Adrenal gland (tissue), 5 donors: ENCODE measurements around the gene MAP3K12.

Experiments used
- POLR2A ChIP-seq, 2 donors: fragments of 450-650 bp; IDR thresholded peaks; one replicate each; pipeline ENCODE4 v1.6.1; 2017; ENCODE audit warnings: antibody characterized with exemption in 2 of 2, mild to moderate bottlenecking in 2 of 2, moderate library complexity in 1 of 2
- TF ChIP-seq, protein P1 (sequence below), 6 experiments: fragments of 450-650 bp in 4 of 6; fragments of 200-600 bp in 2 of 6; sonication (generic) in 1 of 6; IDR thresholded peaks; 1 replicate in 5 of 6; 2 replicates in 1 of 6; pipeline versions ENCODE4 v1.5.1 to v1.8.0; 2016 to 2021; ENCODE audit warnings: antibody characterized with exemption in 6 of 6, mild to moderate bottlenecking in 2 of 6, moderate library complexity in 1 of 6
- donor health status: DM: no; HTN: no; CAD: no.

DNA sequence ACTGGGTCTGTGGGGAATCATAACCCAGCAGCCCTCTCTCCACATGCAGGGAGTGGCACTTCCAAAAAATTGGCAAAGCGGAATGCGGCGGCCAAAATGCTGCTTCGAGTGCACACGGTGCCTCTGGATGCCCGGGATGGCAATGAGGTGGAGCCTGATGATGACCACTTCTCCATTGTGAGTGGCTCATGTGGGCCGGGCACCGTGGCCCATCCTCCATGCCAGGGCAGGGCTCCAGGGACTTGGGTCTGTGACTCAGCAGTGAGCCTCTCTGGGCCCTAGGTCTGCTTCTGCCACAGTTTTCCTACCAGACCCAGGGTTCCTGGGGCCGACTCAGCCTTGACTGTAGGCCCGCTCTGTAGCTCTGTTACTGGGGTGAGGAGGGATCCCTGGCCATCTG is 5.8 kb upstream of the MAP3K12 start:
- TF ChIP-seq, protein P1, sequence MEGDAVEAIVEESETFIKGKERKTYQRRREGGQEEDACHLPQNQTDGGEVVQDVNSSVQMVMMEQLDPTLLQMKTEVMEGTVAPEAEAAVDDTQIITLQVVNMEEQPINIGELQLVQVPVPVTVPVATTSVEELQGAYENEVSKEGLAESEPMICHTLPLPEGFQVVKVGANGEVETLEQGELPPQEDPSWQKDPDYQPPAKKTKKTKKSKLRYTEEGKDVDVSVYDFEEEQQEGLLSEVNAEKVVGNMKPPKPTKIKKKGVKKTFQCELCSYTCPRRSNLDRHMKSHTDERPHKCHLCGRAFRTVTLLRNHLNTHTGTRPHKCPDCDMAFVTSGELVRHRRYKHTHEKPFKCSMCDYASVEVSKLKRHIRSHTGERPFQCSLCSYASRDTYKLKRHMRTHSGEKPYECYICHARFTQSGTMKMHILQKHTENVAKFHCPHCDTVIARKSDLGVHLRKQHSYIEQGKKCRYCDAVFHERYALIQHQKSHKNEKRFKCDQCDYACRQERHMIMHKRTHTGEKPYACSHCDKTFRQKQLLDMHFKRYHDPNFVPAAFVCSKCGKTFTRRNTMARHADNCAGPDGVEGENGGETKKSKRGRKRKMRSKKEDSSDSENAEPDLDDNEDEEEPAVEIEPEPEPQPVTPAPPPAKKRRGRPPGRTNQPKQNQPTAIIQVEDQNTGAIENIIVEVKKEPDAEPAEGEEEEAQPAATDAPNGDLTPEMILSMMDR (IDR thresholded peaks at IDR 0.05), result no peak
- peak in 1 of 2 donors; percentile 64 for TF ChIP-seq POLR2A (IDR thresholded peaks at IDR 0.05)
